CD1c-positive myeloid dendritic cell (primary cell): ENCODE data around the gene PIGT.

Experiments
- DNase-seq: peaks from one replicate; pipeline ENCODE4 v3.0.0-alpha.2; 2016; ENCODE audit errors: extremely low spot score

Gene PIGT

GRCh38 chr20:45415822-45416637 lies at the start of gene PIGT:
Gene PIGT, plus strand, starts transcription at chr20:45416141. Its CDS starts 16 bp downstream, at chr20:45416157.
- peak; percentile 94 for DNase-seq

- no peak for DNase-seq
Observed at GRCh38 chr20:45366192-45366591, 49.7 kb upstream of the PIGT start.

- DNase-seq = no peak
Observed at GRCh38 chr20:45366631-45367030, 49.3 kb upstream of the PIGT start.

GRCh38 chr20:45367126-45367525 lies 48.8 kb upstream of the PIGT start:
- no peak for DNase-seq

GRCh38 chr20:45368221-45368980 lies 47.5 kb upstream of the PIGT start:
- peak; percentile 88 for DNase-seq

GRCh38 chr20:45370571-45371160 lies 45.3 kb upstream of the PIGT start:
- DNase-seq = no peak

GRCh38 chr20:45372241-45372640 lies 43.7 kb upstream of the PIGT start:
- DNase-seq = no peak

GRCh38 chr20:45372646-45373352 lies 43.1 kb upstream of the PIGT start:
- no peak for DNase-seq

- DNase-seq = peak; percentile 88
Observed at GRCh38 chr20:45373353-45374100, 42.4 kb upstream of the PIGT start.

- DNase-seq = no peak
Observed at GRCh38 chr20:45374101-45374467, 41.9 kb upstream of the PIGT start.

GRCh38 chr20:45374966-45375365 lies 41.0 kb upstream of the PIGT start:
- no peak for DNase-seq

GRCh38 chr20:45377269-45377668 lies 38.7 kb upstream of the PIGT start:
- DNase-seq = no peak

GRCh38 chr20:45378191-45378590 lies 37.8 kb upstream of the PIGT start, which contains the start of gene TP53TG5:
Gene TP53TG5, minus strand, starts transcription at chr20:45378325. Its CDS starts 89 bp downstream, at chr20:45378236.
- DNase-seq = no peak

- DNase-seq = no peak
Observed at GRCh38 chr20:45387274-45387673, 28.7 kb upstream of the PIGT start.

- no peak for DNase-seq
Observed at GRCh38 chr20:45390931-45391330, 25.0 kb upstream of the PIGT start.

GRCh38 chr20:45391559-45391958 lies 24.4 kb upstream of the PIGT start:
- no peak for DNase-seq

GRCh38 chr20:45392733-45393132 lies 23.2 kb upstream of the PIGT start:
- DNase-seq = no peak

- no peak for DNase-seq
Observed at GRCh38 chr20:45394221-45395113, 21.5 kb upstream of the PIGT start.

- DNase-seq = no peak
Observed at GRCh38 chr20:45395114-45395415, 20.9 kb upstream of the PIGT start.

- DNase-seq = no peak
Observed at GRCh38 chr20:45399018-45399417, 16.9 kb upstream of the PIGT start.
